CD4-positive, CD25-positive, alpha-beta regulatory T cell (primary cell): ENCODE results near the gene AMPD1. TPM values are rescaled to one million over a fixed set of nuclear protein-coding genes. Genes with fewer than 3 reads are reported as not detected.

ENCODE experiments used
- ATAC-seq, 2 donors: fragments of 150-1000 bp; cut with Tn5 transposase; one replicate each; pipeline ENCODE4 v1.10.0; 2021; ENCODE audit warnings: low read depth in 2 of 2, moderate number of reproducible peaks in 2 of 2, moderate library complexity in 1 of 2
- DNase-seq, 3 donors: peaks; one replicate each; pipeline versions ENCODE4 v3.0.0 to v3.0.0-alpha.2; 2012 to 2022; ENCODE audit warnings: mixed read lengths in 1 of 3
- H3K27ac ChIP-seq: one replicate; pipeline ENCODE4 v1.7.0; 2013; ENCODE audit warnings: mild to moderate bottlenecking, low read length; ENCODE audit not compliant: insufficient read depth, poor library complexity, severe bottlenecking
- H3K27me3 ChIP-seq: one replicate; pipeline ENCODE4 v1.7.0; 2013; ENCODE audit warnings: low read length; ENCODE audit not compliant: control insufficient read depth, insufficient read depth
- H3K36me3 ChIP-seq: one replicate; pipeline ENCODE4 v1.7.0; 2013; ENCODE audit warnings: mild to moderate bottlenecking, low read length, moderate library complexity; ENCODE audit not compliant: control insufficient read depth, insufficient read depth
- H3K4me1 ChIP-seq: 2 replicates; pipeline ENCODE4 v1.7.0; 2013; ENCODE audit warnings: mild to moderate bottlenecking, low read length; ENCODE audit not compliant: insufficient read depth, control insufficient read depth, poor library complexity, severe bottlenecking
- H3K4me3 ChIP-seq: one replicate; pipeline ENCODE4 v1.7.0; 2013; ENCODE audit warnings: low read depth, mild to moderate bottlenecking, low read length, moderate library complexity
- H3K9me3 ChIP-seq, 2 experiments: 1 replicate in 1 of 2; 2 replicates in 1 of 2; pipeline ENCODE4 v1.7.0; 2013; ENCODE audit warnings: low read length in 2 of 2, mild to moderate bottlenecking in 1 of 2, moderate library complexity in 1 of 2; ENCODE audit not compliant: control insufficient read depth in 2 of 2
- H3K27ac Mint-ChIP-seq, 3 donors: one replicate each; pipeline ENCODE4 v1.8.0; 2020 to 2022; ENCODE audit warnings: mild to moderate bottlenecking in 3 of 3, mixed read lengths in 3 of 3, moderate library complexity in 2 of 3
- H3K27me3 Mint-ChIP-seq: one replicate; pipeline ENCODE4 v1.8.0; 2022; ENCODE audit warnings: mild to moderate bottlenecking, mixed read lengths
- H3K36me3 Mint-ChIP-seq: one replicate; pipeline ENCODE4 v1.8.0; 2020; ENCODE audit warnings: mixed read lengths
- H3K4me1 Mint-ChIP-seq, 4 donors: one replicate each; pipeline ENCODE4 v1.8.0; 2020 to 2022; ENCODE audit warnings: mixed read lengths in 4 of 4, mild to moderate bottlenecking in 1 of 4
- H3K4me3 Mint-ChIP-seq, 4 donors: one replicate each; pipeline ENCODE4 v1.8.0; 2020 to 2022; ENCODE audit warnings: mild to moderate bottlenecking in 4 of 4, mixed read lengths in 4 of 4, moderate library complexity in 3 of 4
- H3K9me3 Mint-ChIP-seq, 7 donors: one replicate each; pipeline ENCODE4 v1.8.0; 2020 to 2022; ENCODE audit warnings: mixed read lengths in 7 of 7, mild to moderate bottlenecking in 3 of 7, moderate library complexity in 2 of 7
- polyA plus RNA-seq, 4 donors: library from polyadenylated mRNA; unstranded; fragments of 300-500 nt; fragmentation: Illumina TruSeq; gene quantifications; one replicate each; pipeline ENCODE4 v1.2.3, GENCODE V29; 2021
- total RNA-seq: library from RNA; stranded (reverse); gene quantifications from one replicate; pipeline ENCODE4 v1.2.3, GENCODE V29; 2022

Gene AMPD1
- total RNA-seq (0.69 TPM), polyA plus RNA-seq (not detected)

DNA sequence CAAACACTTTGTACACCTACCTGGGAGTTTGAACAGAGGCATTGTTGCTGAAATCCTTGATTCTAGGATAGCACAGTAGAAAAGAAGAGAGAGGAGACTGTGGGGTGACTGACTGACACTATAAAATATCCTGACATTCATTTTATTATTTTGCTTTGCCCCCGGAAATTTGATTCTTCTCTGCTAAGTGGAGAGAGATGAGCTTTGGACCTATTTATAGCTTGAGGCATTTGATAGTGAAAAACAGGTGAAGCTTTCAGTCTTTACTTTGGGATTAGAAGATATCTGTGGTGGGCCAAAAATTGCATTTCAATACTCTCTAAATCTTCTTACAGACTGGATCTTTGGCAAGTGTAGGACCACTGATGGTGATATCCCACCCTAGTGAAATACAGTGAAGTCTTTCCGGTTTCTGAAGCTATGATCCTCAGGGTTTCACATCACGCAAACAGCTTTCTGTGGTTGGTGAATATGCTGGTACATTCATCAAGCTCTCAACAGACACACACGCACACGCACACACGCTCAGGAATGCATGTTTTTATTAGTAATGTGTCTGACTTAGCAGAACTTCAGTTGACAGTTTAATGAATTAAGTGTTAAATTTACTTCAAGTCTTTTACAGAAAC lies at the start of gene AMPD1:
Gene AMPD1 (minus strand): TSS at position 117 of the 629 bp plus-strand sequence. CDS start 75 bp downstream, at position 42.
- Histone ChIP-seq H3K4me1 (no peaks in the 10 kb centered on the region), H3K27ac (no peak within 1 kb of the TSS), H3K4me3 (no peak within 1 kb of the TSS), H3K9me3 (no peaks in the 10 kb centered on the region), H3K36me3 (no peaks in the 10 kb centered on the region), H3K27me3 (peaks cover 6% of the 10 kb centered on the region)
- Mint-ChIP-seq H3K9me3 (peaks cover 0 to 1% (median 0%) of the 10 kb centered on the region in 7 donors), H3K4me1 (no peaks in the 10 kb centered on the region), H3K4me3 (no peak within 1 kb of the TSS), H3K27me3 (peaks cover 23% of the 10 kb centered on the region), H3K36me3 (no peaks in the 10 kb centered on the region), H3K27ac (no peak within 1 kb of the TSS)
- DNase-seq, result no peak
- ATAC-seq, result no peak

GRCh38 chr1:114741963-114742746 lies 46.8 kb upstream of the AMPD1 start:
- Histone ChIP-seq H3K4me1 (peaks cover 21% of the 10 kb centered on the region), H3K4me3 (peak overlapping the region; percentile 1), H3K9me3 (no peaks in the 10 kb centered on the region), H3K27ac (no peak overlapping the region), H3K36me3 (peaks cover 77% of the 10 kb centered on the region), H3K27me3 (no peaks in the 10 kb centered on the region)
- H3K27ac Mint-ChIP-seq, result peak overlapping the region in 1 of 3 donors; percentile 39
- DNase-seq (no peak), ATAC-seq (no peak)
- peaks cover 56 to 78% (median 64%) of the 10 kb centered on the region in 4 donors for H3K4me1 Mint-ChIP-seq
- no peaks in the 10 kb centered on the region for H3K9me3 Mint-ChIP-seq
- no peaks in the 10 kb centered on the region for H3K27me3 Mint-ChIP-seq
- peaks cover 42% of the 10 kb centered on the region for H3K36me3 Mint-ChIP-seq
- no peak overlapping the region for H3K4me3 Mint-ChIP-seq

DNA sequence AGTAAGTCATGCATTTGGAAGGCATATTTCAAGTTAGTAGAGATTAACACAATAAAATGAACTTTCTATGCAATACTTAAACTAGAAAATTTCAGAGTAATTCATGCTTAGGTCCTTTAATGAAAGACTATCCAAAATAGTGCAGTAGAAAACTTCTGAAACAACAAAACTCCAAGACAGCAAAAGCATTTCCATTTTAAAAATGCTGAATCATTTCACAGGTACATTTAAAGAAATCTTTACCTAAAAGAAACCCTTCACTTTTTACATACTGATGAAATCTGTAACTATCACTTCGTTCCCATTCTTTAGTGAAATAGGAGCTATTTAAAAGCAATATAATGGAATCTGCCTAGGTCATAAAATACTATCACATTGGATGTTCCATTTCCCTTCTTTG lies 45.0 kb upstream of the AMPD1 start:
- ATAC-seq (no peak), DNase-seq (no peak)
- Mint-ChIP-seq H3K27me3 (no peaks in the 10 kb centered on the region), H3K4me3 (no peak overlapping the region), H3K36me3 (peaks cover 48% of the 10 kb centered on the region), H3K27ac (no peak overlapping the region), H3K4me1 (peaks cover 47 to 60% (median 52%) of the 10 kb centered on the region in 4 donors), H3K9me3 (no peaks in the 10 kb centered on the region)
- peaks cover 79% of the 10 kb centered on the region for H3K36me3 ChIP-seq
- H3K4me1 ChIP-seq, result peaks cover 11% of the 10 kb centered on the region
- no peak overlapping the region for H3K27ac ChIP-seq
- H3K4me3 ChIP-seq, result no peak overlapping the region
- no peaks in the 10 kb centered on the region for H3K27me3 ChIP-seq
- no peaks in the 10 kb centered on the region for H3K9me3 ChIP-seq

- Mint-ChIP-seq H3K4me3 (no peak overlapping the region), H3K36me3 (peaks cover 60% of the 10 kb centered on the region), H3K9me3 (no peaks in the 10 kb centered on the region), H3K27me3 (no peaks in the 10 kb centered on the region), H3K27ac (no peak overlapping the region), H3K4me1 (peaks cover 29 to 52% (median 35%) of the 10 kb centered on the region in 4 donors)
- Histone ChIP-seq H3K9me3 (no peaks in the 10 kb centered on the region), H3K36me3 (peaks cover 93% of the 10 kb centered on the region), H3K27ac (no peak overlapping the region), H3K4me3 (no peak overlapping the region), H3K4me1 (no peaks in the 10 kb centered on the region), H3K27me3 (no peaks in the 10 kb centered on the region)
- DNase-seq (no peak), ATAC-seq (no peak)
These were observed 42.0 kb upstream of the AMPD1 start for GRCh38 chr1:114737314-114737849.

- H3K9me3 ChIP-seq, result no peaks in the 10 kb centered on the region
- peak overlapping the region in 2 of 3 donors; percentile 69 to 92 for H3K27ac Mint-ChIP-seq
- H3K36me3 ChIP-seq, result peaks cover 96% of the 10 kb centered on the region
- H3K36me3 Mint-ChIP-seq, result peaks cover 61% of the 10 kb centered on the region
- H3K27me3 Mint-ChIP-seq, result no peaks in the 10 kb centered on the region
- no peaks in the 10 kb centered on the region for H3K27me3 ChIP-seq
- H3K27ac ChIP-seq, result no peak overlapping the region
- H3K4me3 Mint-ChIP-seq, result no peak overlapping the region
- H3K4me1 Mint-ChIP-seq, result peaks cover 16 to 50% (median 25%) of the 10 kb centered on the region in 4 donors
- DNase-seq (no peak), ATAC-seq (no peak)
- H3K4me1 ChIP-seq, result no peaks in the 10 kb centered on the region
- no peak overlapping the region for H3K4me3 ChIP-seq
- no peaks in the 10 kb centered on the region for H3K9me3 Mint-ChIP-seq
These were observed 40.1 kb upstream of the AMPD1 start for GRCh38 chr1:114735479-114735878.

GRCh38 chr1:114729782-114730181 lies 34.4 kb upstream of the AMPD1 start:
- Histone ChIP-seq H3K9me3 (no peaks in the 10 kb centered on the region), H3K27me3 (no peaks in the 10 kb centered on the region), H3K4me3 (no peak overlapping the region), H3K4me1 (no peaks in the 10 kb centered on the region), H3K36me3 (peaks cover 99% of the 10 kb centered on the region), H3K27ac (no peak overlapping the region)
- DNase-seq, result no peak
- ATAC-seq, result no peak
- Mint-ChIP-seq H3K4me3 (no peak overlapping the region), H3K27me3 (no peaks in the 10 kb centered on the region), H3K9me3 (no peaks in the 10 kb centered on the region), H3K27ac (no peak overlapping the region), H3K36me3 (peaks cover 70% of the 10 kb centered on the region), H3K4me1 (peaks cover 4 to 18% (median 8%) of the 10 kb centered on the region in 4 donors)

DNA sequence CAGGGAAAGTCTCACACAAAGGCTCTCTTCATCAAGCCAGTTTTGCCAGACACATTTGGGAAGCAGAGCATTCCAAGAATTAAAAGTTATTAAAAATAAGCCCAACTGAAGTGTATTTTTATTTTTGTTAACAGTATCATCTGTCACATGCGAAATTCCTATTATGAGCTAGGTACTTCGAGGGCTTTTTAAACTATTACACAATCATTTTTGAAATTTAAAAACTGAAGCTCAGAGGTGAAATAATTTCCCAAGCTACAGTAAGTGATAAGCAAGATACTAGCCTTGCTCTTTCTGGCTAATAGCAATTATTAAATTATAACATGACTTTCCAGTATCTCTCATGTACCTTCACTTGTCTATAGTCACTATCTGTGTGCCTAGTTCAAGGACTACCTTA lies 33.2 kb upstream of the AMPD1 start:
- no peaks in the 10 kb centered on the region for H3K9me3 ChIP-seq
- no peak overlapping the region for H3K27ac Mint-ChIP-seq

More for the DNA sequence above, 33.2 kb upstream of the AMPD1 start:
- Histone ChIP-seq H3K4me1 (no peaks in the 10 kb centered on the region), H3K27ac (no peak overlapping the region), H3K36me3 (peaks cover 99% of the 10 kb centered on the region), H3K4me3 (no peak overlapping the region), H3K27me3 (no peaks in the 10 kb centered on the region)
- peaks cover 65% of the 10 kb centered on the region for H3K36me3 Mint-ChIP-seq
- H3K9me3 Mint-ChIP-seq, result no peaks in the 10 kb centered on the region
- DNase-seq, result no peak
- H3K27me3 Mint-ChIP-seq, result no peaks in the 10 kb centered on the region
- ATAC-seq, result no peak
- H3K4me3 Mint-ChIP-seq, result no peak overlapping the region
- peaks cover 0 to 25% (median 8%) of the 10 kb centered on the region in 4 donors for H3K4me1 Mint-ChIP-seq
